Islet precursor cell (in vitro differentiated cells): ENCODE results near the gene LSR.
"Not testable (repeated sequence)": the region's sequence is repeated elsewhere in the genome, so short reads cannot be mapped to it uniquely, and the experiment has no call there.

Experiments used
- DNase-seq: peaks from one replicate; pipeline ENCODE4 v3.0.0-alpha.2; 2018

Gene LSR

GRCh38 chr19:35219008-35219407, 29.8 kb upstream of the LSR start:
- no peak for DNase-seq

- peak; percentile 16 for DNase-seq
These were observed 28.4 kb upstream of the LSR start for GRCh38 chr19:35220315-35220921.

GRCh38 chr19:35220973-35221590, 27.7 kb upstream of the LSR start:
- not testable (repeated sequence) for DNase-seq

GRCh38 chr19:35222373-35223015, 26.3 kb upstream of the LSR start:
- peak; percentile 31 for DNase-seq

- peak; percentile 42 for DNase-seq
These were observed 25.6 kb upstream of the LSR start for GRCh38 chr19:35223084-35223790.

- DNase-seq: peak; percentile 12
These were observed 24.8 kb upstream of the LSR start for GRCh38 chr19:35223862-35224505.

GRCh38 chr19:35224681-35225571, 23.9 kb upstream of the LSR start:
- DNase-seq: peak; percentile 48

- peak; percentile 12 for DNase-seq
These were observed 22.9 kb upstream of the LSR start for GRCh38 chr19:35225951-35226350.

- DNase-seq: peak; percentile 5
These were observed 22.1 kb upstream of the LSR start for GRCh38 chr19:35226748-35227147.

GRCh38 chr19:35228177-35228930, 20.4 kb upstream of the LSR start, which contains the start of gene FAM187B:
Gene FAM187B (minus strand): TSS chr19:35228739. CDS start chr19:35228680, 59 bp downstream.
- DNase-seq: peak; percentile 40

GRCh38 chr19:35229601-35230000, 19.2 kb upstream of the LSR start:
- DNase-seq: peak; percentile 31

- peak; percentile 27 for DNase-seq
These were observed 16.7 kb upstream of the LSR start for GRCh38 chr19:35231956-35232645.

- DNase-seq: peak; percentile 42
These were observed 15.9 kb upstream of the LSR start for GRCh38 chr19:35232912-35233311.

GRCh38 chr19:35236638-35237400, 12.0 kb upstream of the LSR start:
- peak; percentile 19 for DNase-seq

- not testable (repeated sequence) for DNase-seq
These were observed 9.2 kb upstream of the LSR start for GRCh38 chr19:35239597-35239996.

GRCh38 chr19:35240327-35240726, 8.5 kb upstream of the LSR start:
- peak; percentile 10 for DNase-seq

- DNase-seq: no peak
These were observed 7.4 kb upstream of the LSR start for GRCh38 chr19:35241417-35241816.

- no peak for DNase-seq
These were observed 2.2 kb upstream of the LSR start for GRCh38 chr19:35246466-35247092.
